Measurements from ENCODE around the gene SERPINB6. TPM values are rescaled to one million over a fixed set of nuclear protein-coding genes. Genes with fewer than 3 reads are reported as not detected.
A peak's percentile ranks its signal among the peaks of the same experiment; 100 is the strongest.
"Not testable (repeated sequence)": the region's sequence is repeated elsewhere in the genome, so short reads cannot be mapped to it uniquely, and the experiment has no call there.

The SERPINB6 gene
- total RNA-seq, 1 donor from 2014 or later: 20.1 TPM

GRCh38 chr6:3011158-3011557 lies 39.8 kb upstream of the SERPINB6 start:
- H3K27ac Mint-ChIP-seq (ENCODE audit: unreplicated experiment): no peak overlapping the region
- H3K36me3 Mint-ChIP-seq (ENCODE audit: low read depth): peaks cover 62% of the 10 kb centered on the region
- H3K4me3 Mint-ChIP-seq: no peak overlapping the region
- no peak for DNase-seq (ENCODE audit: low read depth, low spot score)
- no peaks in the 10 kb centered on the region for H3K27me3 Mint-ChIP-seq (ENCODE audit: low read depth)
- TF ChIP-seq, protein P1, sequence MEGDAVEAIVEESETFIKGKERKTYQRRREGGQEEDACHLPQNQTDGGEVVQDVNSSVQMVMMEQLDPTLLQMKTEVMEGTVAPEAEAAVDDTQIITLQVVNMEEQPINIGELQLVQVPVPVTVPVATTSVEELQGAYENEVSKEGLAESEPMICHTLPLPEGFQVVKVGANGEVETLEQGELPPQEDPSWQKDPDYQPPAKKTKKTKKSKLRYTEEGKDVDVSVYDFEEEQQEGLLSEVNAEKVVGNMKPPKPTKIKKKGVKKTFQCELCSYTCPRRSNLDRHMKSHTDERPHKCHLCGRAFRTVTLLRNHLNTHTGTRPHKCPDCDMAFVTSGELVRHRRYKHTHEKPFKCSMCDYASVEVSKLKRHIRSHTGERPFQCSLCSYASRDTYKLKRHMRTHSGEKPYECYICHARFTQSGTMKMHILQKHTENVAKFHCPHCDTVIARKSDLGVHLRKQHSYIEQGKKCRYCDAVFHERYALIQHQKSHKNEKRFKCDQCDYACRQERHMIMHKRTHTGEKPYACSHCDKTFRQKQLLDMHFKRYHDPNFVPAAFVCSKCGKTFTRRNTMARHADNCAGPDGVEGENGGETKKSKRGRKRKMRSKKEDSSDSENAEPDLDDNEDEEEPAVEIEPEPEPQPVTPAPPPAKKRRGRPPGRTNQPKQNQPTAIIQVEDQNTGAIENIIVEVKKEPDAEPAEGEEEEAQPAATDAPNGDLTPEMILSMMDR (conservative IDR thresholded peaks at IDR 0.05): no peak
- H3K9me3 Mint-ChIP-seq: peaks cover 23% of the 10 kb centered on the region
- peaks cover 24% of the 10 kb centered on the region for H3K4me1 Mint-ChIP-seq

GRCh38 chr6:3009930-3010329 lies 38.6 kb upstream of the SERPINB6 start:
- Mint-ChIP-seq H3K27me3 (ENCODE audit: low read depth) (no peaks in the 10 kb centered on the region), H3K36me3 (ENCODE audit: low read depth) (peaks cover 66% of the 10 kb centered on the region)

GRCh38 chr6:3008712-3009265 lies 37.4 kb upstream of the SERPINB6 start:
- not testable (repeated sequence) for DNase-seq (ENCODE audit: low read depth, low spot score); H3K27me3 Mint-ChIP-seq (ENCODE audit: low read depth)
- peak overlapping the region; percentile 65 for H3K27ac Mint-ChIP-seq (ENCODE audit: unreplicated experiment)
- H3K4me3 Mint-ChIP-seq: peak overlapping the region; percentile 30
- peaks cover 60% of the 10 kb centered on the region for H3K36me3 Mint-ChIP-seq (ENCODE audit: low read depth)
- H3K9me3 Mint-ChIP-seq: peaks cover 23% of the 10 kb centered on the region
- peaks cover 24% of the 10 kb centered on the region for H3K4me1 Mint-ChIP-seq

More at GRCh38 chr6:3009930-3010329, 38.6 kb upstream of the SERPINB6 start:
- DNase-seq (ENCODE audit: low read depth, low spot score): no peak
- TF ChIP-seq, protein P1 (conservative IDR thresholded peaks at IDR 0.05): no peak
- Mint-ChIP-seq H3K27ac (ENCODE audit: unreplicated experiment) (no peak overlapping the region), H3K9me3 (peaks cover 23% of the 10 kb centered on the region), H3K4me1 (peaks cover 24% of the 10 kb centered on the region), H3K4me3 (no peak overlapping the region)

DNA sequence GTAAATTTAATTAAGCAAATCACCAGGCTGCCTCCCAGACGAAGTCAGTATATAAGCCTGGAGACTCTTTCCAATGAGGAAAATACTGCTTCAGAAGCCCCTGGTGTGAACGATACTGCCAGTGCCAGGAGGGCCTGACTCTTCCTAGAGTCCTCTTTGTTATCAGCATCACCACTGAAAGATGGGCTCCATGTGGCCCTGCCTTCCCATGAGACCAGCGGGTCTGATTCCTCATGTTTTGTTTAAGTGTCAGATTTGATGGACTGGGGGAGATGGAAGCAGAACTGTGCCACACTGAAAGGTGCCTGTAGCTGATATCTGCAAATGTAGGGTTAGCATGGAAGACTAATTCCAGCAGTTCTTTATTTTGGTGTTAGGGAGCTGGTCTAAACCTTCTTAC lies 36.2 kb upstream of the SERPINB6 start:
- Mint-ChIP-seq H3K9me3 (peaks cover 20% of the 10 kb centered on the region), H3K27ac (ENCODE audit: unreplicated experiment) (no peak overlapping the region), H3K4me1 (peaks cover 20% of the 10 kb centered on the region), H3K4me3 (peak overlapping the region; percentile 2), H3K27me3 (ENCODE audit: low read depth) (no peaks in the 10 kb centered on the region), H3K36me3 (ENCODE audit: low read depth) (peaks cover 53% of the 10 kb centered on the region)
- DNase-seq (ENCODE audit: low read depth, low spot score): no peak
- TF ChIP-seq, protein P1 (conservative IDR thresholded peaks at IDR 0.05): no peak

GRCh38 chr6:3006476-3006875 lies 35.1 kb upstream of the SERPINB6 start:
- Mint-ChIP-seq H3K9me3 (peaks cover 11% of the 10 kb centered on the region), H3K36me3 (ENCODE audit: low read depth) (peaks cover 42% of the 10 kb centered on the region), H3K27me3 (ENCODE audit: low read depth) (no peaks in the 10 kb centered on the region), H3K4me1 (peaks cover 25% of the 10 kb centered on the region), H3K4me3 (no peak overlapping the region), H3K27ac (ENCODE audit: unreplicated experiment) (no peak overlapping the region)
- TF ChIP-seq, protein P1 (conservative IDR thresholded peaks at IDR 0.05): no peak
- DNase-seq (ENCODE audit: low read depth, low spot score): no peak

GRCh38 chr6:3005874-3006273 lies 34.5 kb upstream of the SERPINB6 start:
- Mint-ChIP-seq H3K4me3 (no peak overlapping the region), H3K27me3 (ENCODE audit: low read depth) (no peaks in the 10 kb centered on the region), H3K36me3 (ENCODE audit: low read depth) (peaks cover 36% of the 10 kb centered on the region), H3K27ac (ENCODE audit: unreplicated experiment) (no peak overlapping the region), H3K4me1 (peaks cover 25% of the 10 kb centered on the region), H3K9me3 (peaks cover 5% of the 10 kb centered on the region)
- DNase-seq (ENCODE audit: low read depth, low spot score): no peak
- TF ChIP-seq, protein P1 (conservative IDR thresholded peaks at IDR 0.05): no peak

All from neural crest cell (in vitro differentiated cells).